Dermis blood vessel endothelial cell (primary cell): ENCODE data around the gene ANKK1. TPM values are rescaled to one million over a fixed set of nuclear protein-coding genes. Genes with fewer than 3 reads are reported as not detected.

Experiments used
- DNase-seq: peaks from one replicate; pipeline ENCODE4 v3.0.0; 2010
- total RNA-seq: library from RNA; depleted of rRNA; stranded (reverse); fragments of >200 nt; gene quantifications from 2 replicates; pipeline ENCODE4 v1.2.3, GENCODE V29; 2014

The ANKK1 gene
- total RNA-seq, result not detected in 2 replicates

GRCh38 chr11:113387605-113388211, at the start of gene ANKK1:
Gene ANKK1 (plus strand): TSS chr11:113387779. CDS start chr11:113387885, 106 bp downstream.
- peak; percentile 8 for DNase-seq

GRCh38 chr11:113338730-113339129, 48.8 kb upstream of the ANKK1 start:
- DNase-seq, result no peak

- DNase-seq, result no peak
These were observed 47.5 kb upstream of the ANKK1 start for GRCh38 chr11:113339929-113340589.

GRCh38 chr11:113341388-113342165, 46.0 kb upstream of the ANKK1 start:
- DNase-seq, result peak; percentile 51

- DNase-seq, result no peak
These were observed 41.6 kb upstream of the ANKK1 start for GRCh38 chr11:113345978-113346377.

- DNase-seq, result no peak
These were observed 38.1 kb upstream of the ANKK1 start for GRCh38 chr11:113349528-113349927.

- DNase-seq, result no peak
These were observed 37.1 kb upstream of the ANKK1 start for GRCh38 chr11:113350336-113351067.

GRCh38 chr11:113351068-113351450, 36.5 kb upstream of the ANKK1 start:
- DNase-seq, result no peak

- no peak for DNase-seq
These were observed 36.1 kb upstream of the ANKK1 start for GRCh38 chr11:113351480-113351879.

- no peak for DNase-seq
These were observed 31.4 kb upstream of the ANKK1 start for GRCh38 chr11:113356203-113356602.

GRCh38 chr11:113363406-113363805, 24.2 kb upstream of the ANKK1 start:
- no peak for DNase-seq

- DNase-seq, result no peak
These were observed 23.5 kb upstream of the ANKK1 start for GRCh38 chr11:113363996-113364641.

GRCh38 chr11:113365895-113366294, 21.7 kb upstream of the ANKK1 start:
- no peak for DNase-seq

GRCh38 chr11:113369411-113369810, 18.2 kb upstream of the ANKK1 start:
- no peak for DNase-seq

- no peak for DNase-seq
These were observed 16.9 kb upstream of the ANKK1 start for GRCh38 chr11:113370634-113371033.

- DNase-seq, result no peak
These were observed 15.3 kb upstream of the ANKK1 start for GRCh38 chr11:113372309-113372708.

GRCh38 chr11:113373306-113373705, 14.3 kb upstream of the ANKK1 start:
- no peak for DNase-seq

GRCh38 chr11:113373981-113374560, 13.5 kb upstream of the ANKK1 start:
- no peak for DNase-seq

GRCh38 chr11:113375402-113375801, 12.2 kb upstream of the ANKK1 start:
- DNase-seq, result no peak

- no peak for DNase-seq
These were observed 11.4 kb upstream of the ANKK1 start for GRCh38 chr11:113376156-113376555.

- DNase-seq, result no peak
These were observed 9.7 kb upstream of the ANKK1 start for GRCh38 chr11:113377681-113378412.
